Neural cell (in vitro differentiated cells): ENCODE data around the gene MYH13. TPM values are rescaled to one million over a fixed set of nuclear protein-coding genes. Genes with fewer than 3 reads are reported as not detected.

Experiments
- H2AFZ ChIP-seq: fragments of 200-600, 300-800 bp; sonication (generic), shearing (Covaris generic); 2 replicates; pipeline ENCODE4 v1.6.0; 2014; ENCODE audit warnings: low read depth, mild to moderate bottlenecking, antibody characterized with exemption, low read length, moderate library complexity
- H3F3A ChIP-seq: fragments of 200-600 bp; shearing (Covaris generic); 2 replicates; pipeline ENCODE4 v1.6.1; 2016; ENCODE audit warnings: mild to moderate bottlenecking, moderate library complexity, mixed read lengths, antibody characterized with exemption, low read length; ENCODE audit not compliant: insufficient read depth, poor library complexity, severe bottlenecking
- H3K27ac ChIP-seq: fragments of 200-600, 300-800 bp; sonication (generic), shearing (Covaris generic); 2 replicates; pipeline ENCODE4 v1.5.1; 2014; ENCODE audit warnings: mild to moderate bottlenecking, low read length, moderate library complexity
- H3K27me3 ChIP-seq: fragments of 300-800, 200-600 bp; sonication (generic), shearing (Covaris generic); 2 replicates; pipeline ENCODE4 v1.6.0; 2014; ENCODE audit warnings: mild to moderate bottlenecking, low read depth, low read length, moderate library complexity; ENCODE audit not compliant: insufficient read depth
- H3K36me3 ChIP-seq: fragments of 300-800, 200-600 bp; sonication (generic), shearing (Covaris generic); 2 replicates; pipeline ENCODE4 v1.5.1; 2014; ENCODE audit warnings: mild to moderate bottlenecking, antibody characterized with exemption, low read length, moderate library complexity; ENCODE audit not compliant: insufficient read depth
- H3K4me2 ChIP-seq: fragments of 300-800, 200-600 bp; sonication (generic), shearing (Covaris generic); 2 replicates; pipeline ENCODE4 v1.6.0; 2014; ENCODE audit warnings: mild to moderate bottlenecking, low read length
- H3K4me3 ChIP-seq: fragments of 300-800, 200-600 bp; sonication (generic), shearing (Covaris generic); 2 replicates; pipeline ENCODE4 v1.5.1; 2014; ENCODE audit warnings: mild to moderate bottlenecking, low read length, moderate library complexity
- H3K79me2 ChIP-seq: fragments of 200-600 bp; shearing (Covaris generic); replicated peaks from 2 replicates; pipeline ENCODE4 v1.6.0; 2014; ENCODE audit warnings: mild to moderate bottlenecking, low read length, moderate library complexity; ENCODE audit not compliant: insufficient read depth
- H3K9ac ChIP-seq: fragments of 300-800, 200-600 bp; sonication (generic), shearing (Covaris generic); 2 replicates; pipeline ENCODE4 v1.6.1; 2016; ENCODE audit warnings: mild to moderate bottlenecking, low read length, mixed read lengths
- H3K9me2 ChIP-seq: fragments of 200-600 bp; shearing (Covaris generic); 2 replicates; pipeline ENCODE4 v1.6.1; 2016; ENCODE audit warnings: mild to moderate bottlenecking, low read length, mixed read lengths; ENCODE audit not compliant: insufficient read depth
- H3K9me3 ChIP-seq: fragments of 200-600, 300-800 bp; sonication (generic), shearing (Covaris generic); 2 replicates; pipeline ENCODE4 v1.6.1; 2016; ENCODE audit warnings: mild to moderate bottlenecking, mixed run types, low read length, moderate library complexity, mixed read lengths
- H4K20me1 ChIP-seq: fragments of 200-600 bp; shearing (Covaris generic); 2 replicates; pipeline ENCODE4 v1.6.1; 2016; ENCODE audit warnings: mild to moderate bottlenecking, mixed run types; ENCODE audit not compliant: insufficient read depth
- CTCF ChIP-seq: fragments of 450-650 bp; IDR thresholded peaks from 2 replicates; pipeline ENCODE4 v1.5.1; 2014; ENCODE audit warnings: antibody characterized with exemption, mild to moderate bottlenecking, moderate library complexity; ENCODE audit not compliant: poor library complexity, severe bottlenecking
- EP300 ChIP-seq: fragments of 450-650 bp; conservative IDR thresholded peaks from 2 replicates; pipeline ENCODE4 v1.6.1; 2014; ENCODE audit warnings: antibody characterized with exemption, mild to moderate bottlenecking, moderate library complexity; ENCODE audit not compliant: poor library complexity, severe bottlenecking
- EZH2 ChIP-seq: fragments of 200-600, 300-800 bp; shearing (Covaris generic), sonication (generic); IDR thresholded peaks from 2 replicates; pipeline ENCODE4 v1.6.1; 2014; ENCODE audit warnings: antibody characterized with exemption, low read length, borderline replicate concordance, mild to moderate bottlenecking; ENCODE audit not compliant: insufficient read depth, poor library complexity, severe bottlenecking
- MXI1 ChIP-seq: fragments of 450-650 bp; conservative IDR thresholded peaks from 2 replicates; pipeline ENCODE4 v1.6.1; 2014; ENCODE audit warnings: antibody characterized with exemption, mild to moderate bottlenecking; ENCODE audit not compliant: poor library complexity, severe bottlenecking
- POLR2AphosphoS5 ChIP-seq: IDR thresholded peaks from 2 replicates; pipeline ENCODE4 v1.6.1; 2012
- RAD21 ChIP-seq: fragments of 450-650 bp; conservative IDR thresholded peaks from 2 replicates; pipeline ENCODE4 v1.6.1; 2014; ENCODE audit warnings: antibody characterized with exemption, mild to moderate bottlenecking, moderate library complexity
- REST ChIP-seq: IDR thresholded peaks from 2 replicates; pipeline ENCODE4 v1.6.1; 2012; ENCODE audit warnings: borderline replicate concordance
- SMC3 ChIP-seq: fragments of 450-650 bp; conservative IDR thresholded peaks from 2 replicates; pipeline ENCODE4 v1.6.1; 2014; ENCODE audit warnings: antibody characterized with exemption, mild to moderate bottlenecking, moderate library complexity; ENCODE audit not compliant: poor library complexity
- TAF1 ChIP-seq: IDR thresholded peaks from 2 replicates; pipeline ENCODE4 v1.6.1; 2012; ENCODE audit warnings: low read depth
- polyA plus RNA-seq: library from polyadenylated mRNA; depleted of rRNA; stranded (reverse); fragments of >200 nt; gene quantifications from 2 replicates; pipeline ENCODE4 v1.2.3, GENCODE V29; 2014

The MYH13 gene
- polyA plus RNA-seq, 1 donor from 2014 or later, result 0.05 TPM

GRCh38 chr17:10276436-10276835 is 96.4 kb downstream of the MYH13 start:
- Histone ChIP-seq H3K79me2 (no peaks in the 10 kb centered on the region), H3K27me3 (no peaks in the 10 kb centered on the region), H3K9me2 (no peaks in the 10 kb centered on the region), H2AFZ (no peak overlapping the region), H3F3A (no peaks in the 10 kb centered on the region), H3K4me3 (no peak overlapping the region), H3K9me3 (no peaks in the 10 kb centered on the region), H3K27ac (no peak overlapping the region), H3K36me3 (no peaks in the 10 kb centered on the region), H3K4me2 (no peak overlapping the region), H4K20me1 (no peaks in the 10 kb centered on the region), H3K9ac (no peak overlapping the region)
- TF ChIP-seq EZH2, result no peak
- no peak for TF ChIP-seq POLR2AphosphoS5
- TF ChIP-seq TAF1, result no peak
- no peak for TF ChIP-seq RAD21
- TF ChIP-seq CTCF, result no peak
- TF ChIP-seq SMC3, result no peak
- no peak for TF ChIP-seq REST
- no peak for TF ChIP-seq MXI1
- TF ChIP-seq EP300, result no peak

GRCh38 chr17:10275418-10275817 is 97.4 kb downstream of the MYH13 start:
- no peak overlapping the region for H3K27ac ChIP-seq
- no peak overlapping the region for H3K4me2 ChIP-seq
- no peaks in the 10 kb centered on the region for H3K9me2 ChIP-seq
- H3K9me3 ChIP-seq, result no peaks in the 10 kb centered on the region
- H4K20me1 ChIP-seq, result no peaks in the 10 kb centered on the region
- no peak overlapping the region for H2AFZ ChIP-seq
- H3K9ac ChIP-seq, result no peak overlapping the region
- no peak overlapping the region for H3K4me3 ChIP-seq
- no peaks in the 10 kb centered on the region for H3K79me2 ChIP-seq
- no peaks in the 10 kb centered on the region for H3K27me3 ChIP-seq
- TF ChIP-seq TAF1, result no peak
- TF ChIP-seq SMC3, result no peak
- TF ChIP-seq MXI1, result no peak
- no peak for TF ChIP-seq RAD21
- TF ChIP-seq EP300, result no peak
- TF ChIP-seq POLR2AphosphoS5, result no peak
- no peak for TF ChIP-seq CTCF
- H3K36me3 ChIP-seq, result no peaks in the 10 kb centered on the region
- H3F3A ChIP-seq, result no peaks in the 10 kb centered on the region
